ENCODE data around the gene LTC4S.
"Not testable (repeated sequence)": the region's sequence is repeated elsewhere in the genome, so short reads cannot be mapped to it uniquely, and the experiment has no call there.

The LTC4S gene

DNA sequence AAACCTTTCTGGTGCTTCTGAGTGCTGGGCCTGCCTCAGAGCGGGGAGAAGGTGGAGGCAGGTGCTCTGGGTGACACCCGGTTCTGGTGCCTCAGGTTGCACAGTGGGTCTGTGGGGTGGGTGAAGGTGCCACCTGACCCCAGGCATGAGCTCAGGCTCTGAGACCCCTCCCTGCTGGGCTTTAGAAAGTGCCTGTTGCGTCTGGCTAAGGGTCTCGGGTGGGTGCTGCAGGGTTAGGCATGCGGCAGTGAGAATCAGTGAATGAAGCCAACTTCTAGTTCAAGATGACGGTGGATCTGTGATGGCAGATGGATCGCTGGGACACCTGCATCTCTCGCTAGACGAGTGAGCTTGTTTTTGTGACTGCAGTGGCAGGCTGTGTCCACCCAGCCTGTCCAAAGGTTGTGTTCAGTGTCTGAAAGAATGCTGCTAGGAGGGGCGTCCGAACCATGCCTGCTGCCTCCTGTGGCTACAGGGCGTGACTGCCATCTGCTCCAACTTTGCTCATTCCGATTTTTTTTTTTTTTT, 31.9 kb downstream of the LTC4S start:
- DNase-seq (ENCODE audit: low read depth, low spot score): no peak

DNA sequence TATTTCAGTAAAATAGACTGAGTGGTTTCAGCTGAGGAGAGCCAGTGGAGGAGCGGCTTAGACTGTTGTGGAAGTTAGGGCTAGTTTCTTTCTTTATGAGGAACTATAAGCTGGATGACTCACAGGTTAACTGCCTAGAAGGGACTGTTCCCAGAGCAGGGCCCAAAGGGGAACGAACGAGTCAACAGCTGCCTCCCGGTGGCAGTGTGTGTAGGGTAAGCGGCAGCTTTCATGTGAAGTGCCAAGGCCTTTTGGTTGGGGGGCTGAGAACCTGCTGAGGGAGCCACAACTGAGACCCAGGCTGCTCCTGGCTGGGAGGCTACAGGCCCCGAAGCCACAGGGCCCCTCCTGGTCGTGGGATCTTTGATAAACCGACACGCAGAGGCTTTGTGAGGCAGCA, 33.9 kb downstream of the LTC4S start:
- DNase-seq (ENCODE audit: low read depth, low spot score): no peak

DNA sequence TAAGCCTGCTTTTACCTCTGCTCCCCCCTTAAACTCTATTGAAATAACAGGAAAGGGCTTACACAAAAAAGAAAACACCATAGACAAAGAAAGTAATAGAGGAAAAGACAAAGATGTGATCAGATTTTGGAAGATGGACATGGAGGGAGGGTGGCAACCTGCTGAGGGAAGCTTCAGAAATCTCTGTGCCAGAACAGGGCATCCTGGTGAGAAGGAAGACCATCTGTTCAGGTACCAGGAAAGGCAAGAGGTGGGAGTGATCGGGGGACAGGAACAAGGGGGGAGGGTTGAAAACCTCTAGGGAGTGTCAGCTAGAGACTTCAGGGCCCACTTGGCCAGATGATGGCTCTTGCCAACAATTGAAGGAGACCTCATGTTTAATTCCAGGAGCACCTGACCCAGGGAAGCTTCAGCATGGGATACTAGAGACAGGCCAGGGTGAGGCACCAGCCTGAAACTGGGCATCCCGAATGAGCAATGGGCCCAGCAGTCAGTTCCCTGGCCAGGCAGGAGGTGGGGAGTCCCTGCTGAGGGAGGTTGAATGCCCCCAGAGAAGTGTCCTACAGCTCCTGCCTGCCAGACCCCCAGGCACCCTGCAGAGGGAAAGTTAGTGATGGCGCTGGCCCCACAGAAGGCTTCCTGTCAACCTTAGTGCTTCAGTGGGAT, 35.1 kb downstream of the LTC4S start:
- DNase-seq (ENCODE audit: low read depth, low spot score): no peak

DNA sequence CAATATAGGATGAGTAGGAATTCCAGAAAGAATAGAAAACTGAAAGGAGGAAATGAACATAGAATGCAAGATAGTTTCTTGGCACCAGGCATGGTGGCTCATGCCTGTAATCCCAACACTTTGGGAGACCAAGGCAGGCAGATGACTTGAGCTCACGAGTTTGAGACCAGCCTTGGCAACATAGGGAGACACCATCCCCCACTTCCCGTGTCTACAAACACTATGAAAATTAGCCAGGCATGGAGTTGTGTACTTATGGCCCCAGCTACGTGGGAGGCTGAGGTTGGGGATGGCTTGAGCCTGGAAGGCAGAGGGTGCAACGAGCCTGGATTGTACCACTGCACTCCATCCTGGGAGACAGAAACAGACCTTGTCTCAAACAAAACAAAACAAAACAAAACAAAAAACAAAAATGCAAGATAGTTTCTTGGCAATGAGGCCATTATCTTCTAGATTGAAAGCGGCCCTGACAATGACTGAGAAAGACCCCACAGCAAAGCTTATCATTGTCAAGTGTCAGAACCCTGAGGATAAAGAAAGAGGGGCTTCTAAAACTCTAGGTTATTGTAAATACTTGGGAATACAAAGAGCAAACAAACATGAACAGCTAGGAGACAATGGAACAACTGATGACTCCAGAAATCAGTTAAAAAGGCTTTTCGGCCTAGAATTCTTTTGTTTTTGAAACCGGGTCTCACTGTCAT, 36.1 kb downstream of the LTC4S start:
- DNase-seq (ENCODE audit: low read depth, low spot score): no peak

DNA sequence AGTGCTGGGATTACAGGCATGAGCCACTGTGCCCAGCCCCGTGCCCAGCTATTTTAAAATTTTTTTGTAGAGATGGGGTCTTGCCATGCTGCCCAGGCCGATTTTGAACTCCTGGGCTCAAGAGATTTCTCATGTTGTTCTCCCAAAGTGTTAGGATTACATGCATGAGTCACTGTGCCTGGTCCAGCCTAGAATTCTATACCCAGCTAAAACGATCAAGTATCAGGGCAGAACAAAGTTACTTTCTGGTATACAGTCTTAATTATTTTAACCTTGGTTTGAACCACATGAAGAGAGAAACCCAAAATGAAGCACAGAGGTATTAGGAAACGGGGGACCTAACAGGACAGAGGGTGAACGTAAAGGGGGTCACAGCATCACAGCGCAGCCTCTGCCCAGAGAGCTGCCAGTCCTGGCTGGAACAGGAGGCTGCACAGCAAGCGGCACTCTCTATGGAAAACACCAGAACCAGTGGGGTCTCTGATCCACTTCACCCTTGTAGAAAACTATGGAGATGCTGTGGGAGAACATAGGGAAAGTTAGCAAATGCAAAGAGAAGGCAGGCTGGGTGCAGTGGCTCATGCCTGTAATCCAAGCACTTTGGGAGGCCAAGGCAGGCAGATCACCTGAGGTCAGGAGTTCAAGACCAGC, 37.2 kb downstream of the LTC4S start:
- no peak for DNase-seq (ENCODE audit: low read depth, low spot score)

DNA sequence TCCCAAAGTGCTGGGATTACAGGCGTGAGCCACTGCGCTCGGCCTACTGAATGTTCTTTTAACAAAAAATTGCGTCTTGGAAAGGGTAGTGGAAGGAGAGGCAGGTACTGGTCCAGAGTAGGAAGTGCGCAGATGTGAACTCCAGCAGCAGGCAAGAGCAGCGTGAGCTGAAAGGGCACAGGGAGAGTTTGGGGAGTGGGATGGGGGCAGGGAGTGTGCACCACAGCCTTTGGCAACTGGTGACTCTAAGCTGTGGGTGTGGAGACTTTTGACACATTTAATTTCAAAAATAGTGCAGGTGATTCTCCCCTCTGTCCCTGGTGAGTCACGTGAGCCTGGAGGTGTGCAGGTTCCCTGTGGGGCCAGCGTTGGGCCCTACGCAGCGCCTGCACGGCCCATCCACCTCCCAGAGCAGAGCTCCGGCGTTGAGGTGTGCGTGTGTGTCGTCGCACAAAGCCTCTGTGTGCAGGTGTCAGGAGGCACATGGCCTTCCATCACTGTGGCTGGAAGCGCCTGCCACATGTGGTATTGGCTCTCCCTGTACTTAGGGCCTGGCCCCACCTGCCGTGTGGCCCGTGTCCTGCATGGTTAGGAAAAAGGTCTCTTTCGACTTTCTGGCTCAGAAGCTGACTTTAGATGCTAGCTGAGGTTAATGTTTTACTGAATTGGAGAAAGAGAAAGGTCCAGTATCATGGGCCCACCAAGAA, 38.4 kb downstream of the LTC4S start:
- no peak for DNase-seq (ENCODE audit: low read depth, low spot score)

DNA sequence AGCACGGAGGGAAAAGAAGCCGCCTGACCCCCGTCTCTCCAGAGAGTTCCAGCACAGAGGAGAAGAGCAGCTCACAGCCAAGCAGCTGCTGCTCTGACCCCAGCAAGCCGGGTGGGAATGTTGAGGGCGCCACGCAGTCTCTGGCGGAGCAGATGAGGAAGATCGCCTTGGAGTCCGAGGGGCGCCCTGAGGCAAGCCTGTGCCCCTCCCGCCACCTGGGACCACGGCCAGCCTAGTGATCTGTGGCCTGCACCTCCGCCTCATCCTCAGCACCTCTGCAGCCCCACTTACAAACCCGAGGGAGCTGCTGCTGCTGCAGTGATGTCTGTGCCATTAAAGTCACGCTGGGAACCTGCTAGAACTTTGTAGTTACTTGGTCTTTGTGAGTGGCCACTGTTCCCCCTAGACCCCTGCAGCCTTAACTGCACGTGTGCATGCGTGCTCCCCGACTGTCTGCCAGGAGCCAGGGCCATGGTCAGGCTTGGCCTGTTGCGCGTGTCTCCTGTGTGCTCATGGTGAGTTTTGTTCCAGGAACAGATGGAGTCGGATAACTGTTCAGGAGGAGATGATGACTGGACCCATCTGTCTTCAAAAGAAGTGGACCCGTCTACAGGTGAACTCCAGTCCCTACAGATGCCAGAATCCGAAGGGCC, 39.4 kb downstream of the LTC4S start:
- DNase-seq (ENCODE audit: low read depth, low spot score): no peak

DNA sequence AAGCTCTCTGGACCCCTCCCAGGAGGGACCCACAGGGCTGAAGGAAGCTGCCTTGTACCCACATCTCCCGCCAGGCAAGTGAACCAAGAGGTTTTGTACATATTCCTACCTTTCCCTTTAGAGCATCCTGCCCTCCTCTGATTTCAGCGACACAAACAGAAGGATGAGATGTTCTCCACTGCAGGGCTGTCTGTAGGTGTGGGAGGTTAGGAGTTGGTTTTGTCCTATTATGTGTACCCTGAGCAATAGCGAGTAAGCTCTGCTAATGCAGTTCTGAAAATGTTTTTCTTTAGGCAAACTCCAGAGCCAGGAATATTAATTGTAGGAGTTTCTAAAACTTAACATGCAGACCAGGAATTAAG, 39.9 kb downstream of the LTC4S start:
- no peak for DNase-seq (ENCODE audit: low read depth, low spot score)

DNA sequence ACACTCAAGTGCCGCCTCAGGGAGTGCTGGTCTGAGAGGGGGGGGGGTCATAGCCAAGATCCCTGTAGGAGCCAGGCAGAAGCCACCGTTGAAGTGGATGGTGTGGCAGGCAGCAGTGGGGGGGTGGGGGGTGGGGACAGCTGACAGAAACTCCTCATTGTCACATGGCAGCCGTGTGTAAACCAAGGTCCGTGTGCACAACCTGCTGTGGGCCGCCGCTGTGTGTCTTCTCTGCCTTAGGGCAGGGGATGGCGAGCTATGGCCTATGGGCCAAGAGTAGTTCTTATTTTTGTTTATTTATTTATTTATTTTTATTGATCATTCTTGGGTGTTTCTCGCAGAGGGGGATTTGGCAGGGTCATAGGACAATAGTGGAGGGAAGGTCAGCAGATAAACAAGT, 40.3 kb downstream of the LTC4S start:
- DNase-seq (ENCODE audit: low read depth, low spot score): no peak

DNA sequence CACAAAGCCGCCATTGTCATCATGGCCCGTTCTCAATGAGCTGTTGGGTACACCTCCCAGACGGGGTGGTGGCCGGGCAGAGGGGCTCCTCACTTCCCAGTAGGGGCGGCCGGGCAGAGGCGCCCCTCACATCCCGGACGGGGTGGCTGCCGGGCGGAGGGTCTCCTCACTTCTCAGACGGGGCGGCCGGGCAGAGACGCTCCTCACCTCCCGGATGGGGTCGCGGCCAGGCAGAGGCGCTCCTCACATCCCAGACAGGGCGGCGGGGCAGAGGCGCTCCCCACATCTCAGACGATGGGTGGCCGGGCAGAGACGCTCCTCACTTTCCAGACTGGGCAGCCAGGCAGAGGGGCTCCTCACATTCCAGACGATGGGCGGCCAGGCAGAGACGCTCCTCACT, 41.1 kb downstream of the LTC4S start:
- DNase-seq (ENCODE audit: low read depth, low spot score): not testable (repeated sequence)

DNA sequence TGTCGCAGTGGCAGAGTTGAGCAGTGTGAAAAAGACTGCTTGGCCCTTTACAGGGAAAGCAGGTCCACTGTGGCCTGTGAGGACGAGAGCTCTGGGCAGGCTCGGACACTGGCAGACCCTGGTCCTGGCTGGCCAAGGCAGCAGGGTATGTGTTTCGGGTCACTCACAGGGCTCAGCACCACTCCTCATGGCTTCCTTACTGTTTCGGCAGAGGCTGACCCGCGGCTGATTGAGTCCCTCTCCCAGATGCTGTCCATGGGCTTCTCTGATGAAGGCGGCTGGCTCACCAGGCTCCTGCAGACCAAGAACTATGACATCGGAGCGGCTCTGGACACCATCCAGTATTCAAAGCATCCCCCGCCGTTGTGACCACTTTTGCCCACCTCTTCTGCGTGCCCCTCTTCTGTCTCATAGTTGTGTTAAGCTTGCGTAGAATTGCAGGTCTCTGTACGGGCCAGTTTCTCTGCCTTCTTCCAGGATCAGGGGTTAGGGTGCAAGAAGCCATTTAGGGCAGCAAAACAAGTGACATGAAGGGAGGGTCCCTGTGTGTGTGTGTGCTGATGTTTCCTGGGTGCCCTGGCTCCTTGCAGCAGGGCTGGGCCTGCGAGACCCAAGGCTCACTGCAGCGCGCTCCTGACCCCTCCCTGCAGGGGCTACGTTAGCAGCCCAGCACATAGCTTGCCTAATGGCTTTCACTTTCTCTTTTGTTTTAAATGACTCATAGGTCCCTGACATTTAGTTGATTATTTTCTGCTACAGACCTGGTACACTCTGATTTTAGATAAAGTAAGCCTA, 42.6 kb downstream of the LTC4S start:
- peak; percentile 23 for DNase-seq (ENCODE audit: low read depth, low spot score)

DNA sequence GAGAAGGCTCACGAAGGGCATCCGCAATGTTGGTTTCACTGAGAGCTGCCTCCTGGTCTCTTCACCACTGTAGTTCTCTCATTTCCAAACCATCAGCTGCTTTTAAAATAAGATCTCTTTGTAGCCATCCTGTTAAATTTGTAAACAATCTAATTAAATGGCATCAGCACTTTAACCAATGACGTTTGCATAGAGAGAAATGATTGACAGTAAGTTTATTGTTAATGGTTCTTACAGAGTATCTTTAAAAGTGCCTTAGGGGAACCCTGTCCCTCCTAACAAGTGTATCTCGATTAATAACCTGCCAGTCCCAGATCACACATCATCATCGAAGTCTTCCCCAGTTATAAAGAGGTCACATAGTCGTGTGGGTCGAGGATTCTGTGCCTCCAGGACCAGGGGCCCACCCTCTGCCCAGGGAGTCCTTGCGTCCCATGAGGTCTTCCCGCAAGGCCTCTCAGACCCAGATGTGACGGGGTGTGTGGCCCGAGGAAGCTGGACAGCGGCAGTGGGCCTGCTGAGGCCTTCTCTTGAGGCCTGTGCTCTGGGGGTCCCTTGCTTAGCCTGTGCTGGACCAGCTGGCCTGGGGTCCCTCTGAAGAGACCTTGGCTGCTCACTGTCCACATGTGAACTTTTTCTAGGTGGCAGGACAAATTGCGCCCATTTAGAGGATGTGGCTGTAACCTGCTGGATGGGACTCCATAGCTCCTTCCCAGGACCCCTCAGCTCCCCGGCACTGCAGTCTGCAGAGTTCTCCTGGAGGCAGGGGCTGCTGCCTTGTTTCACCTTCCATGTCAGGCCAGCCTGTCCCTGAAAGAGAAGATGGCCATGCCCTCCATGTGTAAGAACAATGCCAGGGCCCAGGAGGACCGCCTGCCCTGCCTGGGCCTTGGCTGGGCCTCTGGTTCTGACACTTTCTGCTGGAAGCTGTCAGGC, 43.6 kb downstream of the LTC4S start:
- no peak for DNase-seq (ENCODE audit: low read depth, low spot score)

DNA sequence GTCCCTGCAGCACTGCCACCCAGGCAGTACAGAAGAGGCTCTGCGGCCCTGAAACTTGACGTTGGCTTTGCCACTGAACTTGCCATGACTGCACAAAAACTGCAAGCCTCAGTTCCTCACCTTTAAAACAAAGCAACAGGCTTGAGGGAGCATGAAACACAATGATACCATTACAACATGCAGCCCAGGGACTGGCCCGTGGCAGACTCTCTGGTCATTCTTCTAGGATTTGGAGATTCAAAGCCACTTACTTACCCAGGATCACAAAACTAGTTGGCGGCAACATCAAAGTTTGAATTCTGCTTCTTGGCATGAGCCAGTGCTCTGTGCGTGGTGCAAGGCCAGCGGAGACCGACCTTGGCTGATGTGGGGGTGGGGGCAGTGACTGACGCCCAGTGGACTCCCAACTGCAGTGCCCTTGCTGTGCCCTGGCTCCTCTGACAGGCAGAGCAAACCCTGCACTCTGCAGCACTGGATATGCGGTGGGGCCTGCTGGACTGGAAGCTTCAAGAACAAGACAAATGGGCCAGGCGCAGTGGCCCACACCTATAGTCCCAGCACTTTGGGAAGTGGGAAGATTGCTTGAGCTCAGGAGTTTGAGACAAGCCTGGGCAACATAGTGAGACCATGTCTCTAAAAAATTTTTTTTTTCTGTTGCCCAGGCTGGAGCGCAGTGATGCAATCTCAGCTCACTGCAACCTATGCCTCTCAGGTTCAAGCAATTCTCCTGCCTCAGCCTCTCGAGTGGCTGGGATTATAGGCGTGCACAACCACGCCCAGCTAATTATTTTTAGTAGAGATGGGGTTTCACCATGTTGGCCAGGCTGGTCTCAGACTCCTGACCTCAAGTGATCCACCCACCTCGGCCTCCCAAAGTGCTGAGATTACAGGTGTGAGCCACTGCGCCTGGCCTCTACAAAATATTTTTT, 45.8 kb downstream of the LTC4S start:
- DNase-seq (ENCODE audit: low read depth, low spot score): no peak

DNA sequence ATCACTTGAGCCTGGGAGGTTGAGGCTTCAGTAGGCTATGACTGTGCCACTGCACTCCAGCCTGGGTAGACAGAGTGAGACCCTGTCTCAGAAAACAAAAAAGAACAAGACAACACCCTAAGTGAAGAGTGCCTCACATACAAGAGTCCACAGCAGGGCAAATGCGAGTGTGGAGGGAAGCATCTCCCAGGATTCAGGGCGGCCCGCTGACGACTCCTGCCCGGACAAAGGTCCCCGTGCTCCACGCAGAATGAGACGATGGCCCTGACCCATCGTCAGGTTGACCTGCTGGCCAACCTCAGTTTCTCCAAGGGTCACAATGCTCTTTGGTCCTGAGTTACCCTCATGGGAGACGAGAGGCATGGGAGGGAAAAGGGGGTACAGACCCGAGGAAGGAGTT, 46.5 kb downstream of the LTC4S start:
- DNase-seq (ENCODE audit: low read depth, low spot score): no peak

DNA sequence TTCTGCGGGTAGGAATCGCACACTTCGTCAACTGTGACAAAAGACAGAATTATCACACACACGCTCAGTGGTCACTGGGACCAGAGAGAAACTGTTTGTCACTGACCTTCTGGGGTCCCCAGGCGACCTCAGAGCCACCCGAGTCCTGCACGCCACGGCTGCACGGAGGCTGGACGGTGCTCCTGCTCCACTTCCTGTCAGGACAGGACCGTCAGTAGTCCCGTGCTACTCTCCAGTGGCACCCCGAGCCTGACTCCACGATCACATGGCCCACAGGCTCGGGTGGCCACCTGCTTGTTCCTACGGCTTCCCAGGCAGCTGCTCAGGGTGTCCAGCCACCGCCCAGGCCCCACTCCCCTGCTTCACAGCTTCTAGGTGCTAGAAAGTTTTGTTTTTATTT, 47.0 kb downstream of the LTC4S start:
- no peak for DNase-seq (ENCODE audit: low read depth, low spot score)

DNA sequence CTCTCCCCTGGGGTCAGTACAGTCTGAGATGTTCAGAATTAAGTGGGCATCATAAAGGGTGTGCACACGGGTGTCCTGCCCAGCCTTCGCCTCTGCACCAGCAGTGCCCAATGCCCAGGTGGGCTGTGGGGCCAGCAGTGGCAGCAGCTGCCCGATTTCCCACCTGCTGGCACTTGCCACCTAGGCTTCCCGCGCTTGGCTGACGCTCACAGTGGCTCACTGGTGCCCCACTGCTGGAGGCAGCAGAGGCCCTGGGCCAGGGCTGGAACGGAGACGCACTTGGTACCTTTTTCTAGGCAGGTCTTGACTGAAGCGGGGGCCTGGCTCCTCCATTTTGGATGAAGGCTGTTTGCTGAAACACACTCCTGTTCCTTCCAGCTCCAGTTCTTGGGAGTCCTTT, 47.8 kb downstream of the LTC4S start:
- no peak for DNase-seq (ENCODE audit: low read depth, low spot score)
